ENCODE results near the gene NAV2.
"Not testable (repeated sequence)": the region's sequence is repeated elsewhere in the genome, so short reads cannot be mapped to it uniquely, and the experiment has no call there.

The NAV2 gene

DNA sequence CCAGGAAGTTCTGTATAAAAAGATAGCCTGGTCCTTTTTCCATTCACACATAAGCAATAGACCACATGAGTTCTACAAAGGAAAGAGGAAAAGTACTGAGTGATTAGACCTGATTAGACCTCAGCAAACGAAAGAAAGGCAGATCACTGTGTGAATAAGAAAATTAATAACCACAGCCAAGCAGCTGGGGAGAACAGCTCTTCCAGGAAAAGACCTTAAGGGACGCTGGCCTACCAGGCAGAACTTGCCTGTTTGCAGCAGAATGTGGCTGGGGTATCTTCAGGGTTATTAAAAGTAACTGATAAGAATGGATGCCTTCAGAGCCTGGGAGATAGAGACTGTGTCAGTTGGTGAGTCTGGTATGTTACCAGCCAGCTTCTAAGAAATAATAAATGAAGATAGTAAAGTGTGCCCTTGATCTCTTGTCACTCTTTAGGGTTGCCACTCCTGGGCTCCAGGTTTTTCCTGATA lies 274.7 kb downstream of the NAV2 start:
- DNase-seq: no peak

DNA sequence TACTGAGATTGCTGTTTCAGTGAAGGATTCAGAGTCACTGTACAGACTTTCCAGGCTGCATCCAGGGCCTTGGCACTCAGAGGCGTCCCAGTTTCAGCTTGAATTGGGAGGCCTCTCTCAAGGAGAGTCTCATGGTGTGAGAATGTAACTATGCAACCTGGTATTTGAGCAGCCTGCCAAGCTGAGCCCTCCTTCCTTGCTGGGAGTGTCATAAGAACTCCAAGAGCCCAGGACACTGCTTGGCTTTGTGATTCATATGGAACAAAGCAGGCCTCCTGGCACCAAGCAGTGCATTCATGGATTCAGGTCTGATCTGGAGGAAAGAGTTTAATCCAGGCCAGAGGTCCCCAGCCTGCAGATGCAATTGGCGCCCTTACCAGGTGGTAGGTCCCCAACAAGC lies 276.0 kb downstream of the NAV2 start:
- peak in 33 of 56 donors; percentile 7 to 67 (median 26) for DNase-seq

DNA sequence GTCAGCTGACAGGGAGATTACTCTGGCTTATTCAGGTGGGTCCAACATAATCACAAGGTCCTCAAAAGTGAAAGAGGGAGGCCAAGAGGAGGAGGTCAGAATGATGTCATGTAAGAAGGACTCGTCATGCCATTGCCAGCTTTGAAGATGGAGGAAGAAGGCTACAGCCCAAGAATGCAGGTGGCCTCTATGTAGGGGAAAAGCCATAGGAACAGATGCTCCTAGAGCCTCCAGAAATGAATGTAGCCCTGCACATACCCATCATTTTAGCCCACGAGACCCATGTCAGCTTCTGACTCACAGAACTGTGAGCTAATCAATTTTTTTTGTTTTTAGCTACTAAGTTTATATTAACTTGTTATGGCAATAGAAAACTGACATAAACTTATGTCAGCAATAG lies 276.6 kb downstream of the NAV2 start:
- no peak for DNase-seq

DNA sequence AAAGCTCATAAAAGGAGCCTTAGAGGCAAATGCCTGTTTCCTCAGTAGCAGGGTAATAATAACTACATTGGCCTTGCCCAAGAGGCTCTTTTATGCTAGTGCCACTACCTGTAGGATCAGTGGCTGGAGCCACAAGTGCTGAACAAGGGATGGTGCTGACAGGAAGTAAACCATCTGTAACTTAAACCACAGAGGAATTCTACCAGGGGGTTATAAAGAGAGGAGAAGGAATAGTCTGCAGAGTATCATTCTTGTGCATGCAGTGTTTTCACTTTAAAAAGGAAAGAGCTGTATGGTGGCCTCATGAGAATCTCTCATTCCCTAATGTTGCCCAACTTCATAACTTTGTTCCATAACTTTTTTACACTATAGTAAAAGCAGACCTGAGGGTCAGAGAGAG lies 279.5 kb downstream of the NAV2 start:
- DNase-seq: no peak

DNA sequence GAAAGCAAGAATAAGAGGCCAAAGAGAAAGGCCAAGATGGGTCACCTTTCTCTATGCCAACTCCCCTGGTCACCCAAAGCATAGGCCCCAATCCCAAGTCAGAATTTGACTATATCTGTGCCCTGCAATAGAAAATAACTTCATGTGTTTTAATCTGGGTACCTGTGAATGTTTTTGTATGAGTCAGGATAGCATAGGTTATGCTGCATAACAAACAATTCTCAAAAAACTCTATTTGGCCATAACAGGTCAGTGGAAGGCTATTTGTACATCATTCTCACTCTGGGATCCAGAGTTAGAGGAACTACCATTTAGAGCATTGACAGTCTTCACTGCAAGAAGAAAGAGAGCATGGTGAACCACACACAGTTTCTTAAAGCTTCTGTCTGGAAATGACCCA lies 280.4 kb downstream of the NAV2 start:
- DNase-seq: no peak

DNA sequence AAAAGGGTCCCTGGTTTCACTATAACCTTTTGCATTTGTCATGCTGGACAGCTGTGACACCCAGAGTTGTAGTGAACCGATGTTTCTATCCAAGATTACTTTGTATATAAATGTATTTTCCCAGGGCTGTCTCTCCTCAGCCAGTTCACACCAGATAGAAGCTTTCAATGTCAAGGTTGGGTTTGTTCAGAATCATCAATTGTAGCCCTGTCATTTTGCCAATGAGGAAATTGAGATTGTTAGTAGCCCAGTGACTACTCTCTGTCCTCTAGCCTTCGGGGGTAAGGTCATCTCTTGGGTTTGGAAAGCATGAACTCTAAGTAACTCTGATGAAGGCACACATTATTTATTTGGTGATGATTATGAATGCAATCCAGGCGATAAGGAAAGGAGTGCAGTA lies 282.0 kb downstream of the NAV2 start:
- DNase-seq: no peak

DNA sequence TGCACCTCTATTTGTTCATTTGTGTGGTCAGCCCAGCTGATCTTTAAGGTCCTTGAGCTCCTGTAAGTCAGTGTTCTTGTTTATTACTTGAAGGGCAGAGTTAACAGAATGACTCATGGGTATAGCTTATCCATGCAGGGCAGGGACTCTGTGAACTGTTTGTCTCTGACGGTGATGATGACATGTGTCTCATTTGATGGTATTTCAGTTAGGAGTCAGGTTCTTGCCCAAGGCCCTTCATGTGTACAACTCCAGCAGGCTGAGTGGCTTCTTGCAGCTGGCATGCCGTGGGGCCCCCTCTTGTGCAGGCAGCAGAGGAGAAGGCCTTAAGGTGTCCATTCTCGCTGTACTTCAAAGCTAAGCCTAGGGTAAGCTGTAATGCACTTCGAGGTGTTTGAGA lies 282.5 kb downstream of the NAV2 start:
- DNase-seq: no peak

DNA sequence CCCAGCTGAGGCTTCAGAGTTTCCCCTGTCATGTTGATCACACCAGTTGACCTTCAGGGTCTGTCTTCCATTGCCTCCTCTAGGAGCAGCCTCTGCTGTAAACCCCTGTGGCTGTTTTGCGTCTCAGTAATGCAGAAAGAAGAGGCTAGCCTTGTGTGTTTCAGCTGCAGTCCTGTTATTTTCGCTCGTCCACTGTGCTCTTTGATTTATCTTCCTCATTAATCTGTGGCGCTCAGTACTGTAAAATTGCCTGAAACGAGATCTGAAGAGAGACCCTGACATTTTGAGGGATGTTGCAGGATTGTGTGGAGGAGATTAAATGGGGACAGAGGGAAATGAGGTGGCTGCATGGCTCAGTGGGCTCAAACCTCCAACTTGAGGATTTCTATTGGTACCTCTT lies 283.9 kb downstream of the NAV2 start:
- no peak for DNase-seq

DNA sequence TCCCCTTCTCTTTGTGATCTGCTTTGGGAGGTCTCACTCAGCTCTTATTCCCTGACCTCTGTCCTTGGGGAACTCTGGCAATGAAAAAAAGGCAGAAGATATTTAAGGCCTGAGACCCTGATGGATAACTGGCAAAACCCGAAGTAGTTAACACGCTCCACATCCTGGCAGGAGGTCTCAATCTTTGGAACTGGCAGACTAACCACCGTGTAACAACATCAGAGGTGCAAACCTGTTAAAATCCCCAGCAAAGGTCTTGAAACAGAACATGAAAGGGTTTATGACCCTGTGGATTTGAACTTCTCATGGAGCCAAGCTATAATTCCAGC lies 287.3 kb downstream of the NAV2 start:
- DNase-seq: no peak

DNA sequence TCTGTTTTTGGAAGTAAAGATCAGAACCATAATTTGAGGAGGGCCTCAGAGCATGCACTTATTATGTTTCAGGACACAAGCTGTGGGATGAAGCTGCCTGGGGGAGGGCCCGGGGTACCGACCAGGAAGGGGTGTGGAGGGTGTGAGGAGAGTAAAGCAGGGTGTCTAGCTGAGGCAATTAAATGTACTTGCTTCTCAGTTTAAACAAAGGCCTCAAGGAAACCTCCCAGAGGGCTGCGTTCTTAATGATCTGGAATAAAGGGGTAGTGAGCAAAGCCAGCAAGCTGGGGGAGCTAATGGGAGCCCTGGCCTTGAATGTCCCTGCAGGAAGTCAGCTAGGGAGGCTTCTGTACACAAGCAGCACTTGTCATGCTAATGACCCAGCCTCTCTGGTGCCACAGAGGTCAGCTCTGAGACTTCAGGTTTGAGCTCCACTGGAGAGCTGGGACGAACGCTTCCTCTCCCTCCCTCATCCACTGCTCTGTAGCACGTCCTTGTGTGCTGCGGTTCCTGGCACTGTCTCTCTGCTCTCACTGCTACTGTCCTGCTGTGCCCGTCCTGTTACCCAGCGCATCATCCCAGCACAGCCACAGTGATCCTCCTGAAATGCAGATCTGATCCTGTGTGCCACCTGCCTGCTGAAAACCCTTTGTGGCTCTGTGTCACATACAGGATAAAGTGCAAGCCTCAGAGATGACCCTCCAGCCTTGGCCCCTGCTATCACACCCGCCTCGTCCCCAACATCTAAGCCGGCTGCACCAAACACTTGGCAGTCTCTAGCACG lies 287.9 kb downstream of the NAV2 start:
- peak in 32 of 56 donors; percentile 6 to 69 (median 38) for DNase-seq

DNA sequence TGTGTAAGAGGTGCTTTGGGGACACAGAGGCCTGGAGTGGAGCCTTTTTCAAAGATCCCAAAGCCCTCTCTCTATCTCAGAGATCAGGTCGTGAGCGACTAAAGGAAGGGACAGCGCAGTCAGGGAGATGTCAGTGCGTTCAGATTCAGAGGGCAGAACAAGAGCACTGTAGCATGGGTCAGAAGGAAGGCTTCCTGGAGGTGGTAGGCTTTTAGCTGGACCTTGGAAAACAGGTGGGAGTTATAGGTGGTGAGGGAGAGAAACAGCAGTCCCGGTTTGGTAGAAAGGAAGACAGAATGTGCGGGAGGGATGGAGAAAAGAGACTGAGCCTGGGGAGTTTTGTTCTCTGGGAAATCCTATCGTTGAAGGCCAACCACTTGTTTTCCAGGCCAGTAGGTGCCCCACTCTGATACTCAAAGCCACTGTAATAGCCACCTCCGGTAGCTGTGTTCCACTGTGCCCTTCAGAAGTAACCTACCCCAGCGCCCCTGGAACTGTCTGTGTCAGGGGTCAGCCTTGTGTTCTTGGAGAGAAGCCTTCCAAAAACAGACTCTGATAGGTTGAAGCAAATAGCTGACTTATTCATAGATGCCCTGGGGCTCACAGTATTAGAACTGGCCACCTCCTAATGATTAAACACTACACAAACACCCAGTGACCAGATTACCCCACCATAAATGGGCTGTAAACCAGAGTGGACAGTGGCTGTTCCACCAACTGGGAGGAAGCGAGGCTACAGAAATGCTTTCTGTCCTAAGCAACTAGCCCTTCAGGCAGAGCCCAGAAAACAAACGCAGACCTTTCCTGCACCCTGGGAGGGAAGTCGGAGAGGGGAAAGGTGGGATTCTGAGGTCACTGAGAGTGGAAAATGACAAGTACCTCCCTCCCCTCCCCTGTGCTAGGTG lies 289.9 kb downstream of the NAV2 start:
- DNase-seq: no peak

DNA sequence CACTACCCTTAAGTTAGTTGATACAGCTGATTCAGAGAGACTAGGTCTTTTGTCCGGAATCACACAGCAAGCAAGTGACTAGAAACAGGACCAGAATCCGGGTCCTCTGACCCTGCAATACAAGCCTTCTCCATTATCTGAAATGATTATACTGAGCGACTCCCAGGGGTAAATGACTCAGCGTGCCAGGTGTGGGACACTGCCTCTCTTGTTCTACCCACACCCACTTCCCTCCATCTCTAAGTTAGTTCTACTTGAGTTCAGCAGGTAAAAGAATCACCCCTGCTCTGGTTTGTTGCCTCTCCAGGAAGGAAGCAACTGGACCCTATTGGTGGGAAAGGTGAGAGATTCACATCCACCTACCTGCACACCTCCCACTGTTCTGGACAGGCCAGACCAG lies 290.7 kb downstream of the NAV2 start:
- DNase-seq: peak in 2 of 56 donors; percentile 1 to 24

DNA sequence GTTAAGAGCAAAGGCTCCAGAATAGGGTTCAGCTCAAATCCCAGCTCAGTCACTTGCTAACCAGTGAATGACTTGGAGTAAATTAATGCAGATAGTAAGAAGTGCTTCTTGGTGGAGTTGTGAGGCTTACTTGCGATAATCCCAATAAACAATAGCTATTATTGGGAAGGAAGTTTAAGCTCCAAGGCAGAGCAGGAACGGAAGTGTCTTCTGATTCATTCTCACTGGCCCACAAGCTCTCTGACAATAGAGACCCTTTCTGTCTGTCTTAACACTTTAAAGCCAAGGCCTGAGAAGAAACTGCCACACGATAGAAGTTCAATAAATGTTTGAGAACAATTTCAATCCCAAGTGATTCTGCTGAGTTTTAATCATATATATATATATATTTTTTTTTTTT lies 292.2 kb downstream of the NAV2 start:
- no peak for DNase-seq

DNA sequence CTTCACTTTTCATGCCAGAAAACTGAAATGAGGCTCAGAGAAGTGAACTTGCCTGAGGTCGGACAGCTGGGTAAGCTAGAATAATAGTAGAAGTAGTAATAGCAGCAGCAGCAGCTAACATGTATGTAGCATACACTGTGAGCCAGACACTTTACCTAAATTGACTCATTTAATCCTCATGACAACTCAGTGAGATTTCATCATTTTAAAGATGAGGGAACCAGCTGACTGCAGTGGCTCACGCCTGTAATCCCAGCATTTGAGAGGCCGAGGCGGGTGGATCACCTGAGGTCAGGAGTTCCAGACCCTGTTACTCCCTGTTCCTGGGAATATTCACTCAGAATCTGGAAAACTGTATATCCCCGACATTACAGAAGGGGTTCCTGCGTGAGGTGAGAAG lies 293.1 kb downstream of the NAV2 start:
- no peak for DNase-seq

DNA sequence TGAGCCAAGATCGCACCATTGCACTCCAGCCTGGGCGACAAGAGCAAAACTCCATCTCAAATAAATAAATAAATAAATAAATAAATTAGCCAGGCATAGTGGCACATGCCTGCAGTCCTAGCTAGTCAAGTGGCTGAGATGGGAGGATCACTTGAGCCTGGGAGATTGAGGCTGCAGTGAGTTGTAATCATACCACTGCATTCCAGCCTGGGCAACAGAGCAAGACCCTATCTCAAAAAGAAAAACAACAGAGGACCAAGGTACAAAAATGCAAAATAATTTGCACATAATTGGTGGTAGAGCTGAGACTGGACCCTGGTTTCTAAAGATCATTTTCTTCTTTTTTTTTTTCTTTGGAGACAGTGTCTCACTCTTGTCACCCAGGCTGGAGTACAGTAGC lies 294.0 kb downstream of the NAV2 start:
- not testable (repeated sequence) for DNase-seq

DNA sequence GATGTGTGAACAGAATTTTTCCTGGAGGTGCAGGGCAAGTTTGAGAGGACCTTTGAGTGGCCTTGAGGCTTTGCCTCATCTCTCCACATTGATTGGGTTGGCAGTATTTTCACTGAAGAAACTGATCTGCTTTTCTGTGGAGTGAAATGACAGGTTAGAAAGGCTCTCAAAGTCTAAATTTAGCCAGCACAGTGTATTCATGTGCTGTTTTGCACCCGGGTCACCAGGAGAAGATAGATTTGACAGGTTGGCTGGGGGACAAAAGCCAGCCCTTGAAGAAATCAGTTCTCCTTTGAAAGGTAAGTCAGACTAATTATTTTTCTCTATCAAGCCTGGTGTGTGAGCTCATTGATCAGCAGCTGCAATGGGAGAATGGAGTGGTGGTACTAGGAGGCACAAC lies 294.7 kb downstream of the NAV2 start:
- DNase-seq: no peak

DNA sequence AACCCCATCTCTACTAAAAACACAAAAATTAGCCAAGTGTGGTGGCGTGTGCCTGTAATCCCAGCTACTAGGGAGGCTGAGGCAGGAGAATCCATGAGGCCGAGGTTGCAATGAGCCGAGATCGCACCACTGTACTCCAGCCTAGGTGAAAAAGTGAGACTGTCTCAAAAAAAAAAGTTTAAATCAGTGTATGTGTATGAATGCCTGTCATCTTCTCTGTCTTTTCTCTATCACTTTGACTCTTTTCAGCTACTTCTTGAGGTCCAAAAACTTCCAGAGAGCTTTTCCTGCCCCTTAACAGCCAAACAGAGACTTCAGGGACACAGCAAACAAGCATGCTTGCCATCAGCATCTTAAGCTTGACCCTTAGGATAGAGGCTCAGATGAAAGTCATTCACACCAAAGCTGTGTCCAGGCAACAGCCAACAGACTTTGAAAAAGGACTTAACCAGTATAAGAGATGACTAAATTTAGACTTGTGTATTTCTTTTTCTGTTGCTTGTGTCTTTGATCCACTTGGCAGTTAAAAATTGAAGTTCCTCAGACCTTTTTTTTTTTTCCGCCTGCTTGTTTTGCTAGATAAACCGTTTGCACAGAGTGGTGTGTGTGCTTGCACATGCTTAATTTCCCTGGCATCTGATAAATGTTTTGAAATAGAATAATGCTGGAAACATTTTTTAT lies 295.7 kb downstream of the NAV2 start:
- no peak for DNase-seq

DNA sequence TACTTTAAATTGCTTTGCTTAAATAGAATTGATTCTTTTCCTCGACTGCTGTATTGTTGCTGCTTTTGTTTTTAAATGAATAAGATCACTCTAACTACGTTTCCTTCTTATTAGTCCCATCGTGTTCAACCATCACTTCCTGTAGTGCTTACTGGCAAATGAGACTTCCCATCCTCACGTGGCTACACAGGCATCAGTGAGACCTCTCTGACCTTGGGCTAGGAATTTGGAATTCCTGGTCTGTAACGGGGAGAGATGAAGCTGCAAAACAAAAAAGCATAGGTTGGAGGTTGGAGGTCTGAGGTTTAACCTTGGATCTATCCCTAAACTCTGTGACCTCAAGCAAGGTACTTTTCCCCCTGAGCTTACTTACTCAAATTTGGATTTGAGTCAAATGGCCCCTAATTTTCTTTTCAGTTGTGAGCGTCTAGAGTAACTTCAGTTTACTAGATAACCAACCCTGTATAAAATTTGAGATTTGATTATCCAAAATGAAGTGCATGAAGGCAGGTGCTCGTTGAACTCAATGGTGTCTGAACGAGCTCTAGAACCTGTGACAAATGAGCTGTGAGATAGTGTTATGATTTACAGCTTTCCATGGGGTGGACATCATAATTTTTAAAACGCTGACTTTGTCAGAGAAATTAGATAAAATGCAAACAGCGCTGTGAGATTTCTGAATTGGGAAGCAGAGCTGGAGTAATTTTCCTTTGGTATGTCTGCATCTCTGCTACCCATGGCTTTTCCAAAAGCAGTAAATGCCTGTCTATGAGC lies 296.4 kb downstream of the NAV2 start:
- no peak for DNase-seq

DNA sequence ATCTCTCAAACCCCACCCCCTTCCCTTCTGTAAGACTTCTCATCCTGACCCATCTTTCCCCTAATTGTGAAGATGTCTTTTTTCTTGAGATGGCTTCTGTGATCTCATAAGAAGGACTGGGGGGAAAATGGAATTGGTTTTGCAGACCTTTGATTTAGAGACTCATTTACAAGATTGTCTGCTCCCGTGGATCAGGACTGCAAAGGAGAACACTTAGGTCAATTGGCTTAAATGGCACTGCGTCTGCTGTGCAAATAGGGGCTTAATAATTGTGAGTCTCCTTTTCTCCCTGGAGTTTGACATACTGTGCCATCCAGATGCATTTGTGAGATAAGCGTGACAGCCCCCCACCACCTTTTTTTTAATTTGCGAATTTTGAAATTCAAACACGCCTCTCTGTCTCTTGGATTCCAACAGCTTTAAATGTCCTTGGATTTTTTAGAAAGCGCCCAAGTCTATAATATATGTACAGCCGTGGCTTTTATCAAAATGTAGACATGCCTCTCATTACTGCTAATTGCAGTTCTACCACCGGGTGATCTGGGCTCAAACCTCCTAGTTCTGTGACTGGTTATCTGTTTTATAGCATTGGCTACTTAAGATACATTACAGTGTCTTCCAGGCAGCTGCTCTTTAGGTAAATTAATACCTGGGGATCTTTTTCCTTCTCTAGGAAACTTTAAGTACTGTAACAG lies 297.7 kb downstream of the NAV2 start:
- DNase-seq: no peak

DNA sequence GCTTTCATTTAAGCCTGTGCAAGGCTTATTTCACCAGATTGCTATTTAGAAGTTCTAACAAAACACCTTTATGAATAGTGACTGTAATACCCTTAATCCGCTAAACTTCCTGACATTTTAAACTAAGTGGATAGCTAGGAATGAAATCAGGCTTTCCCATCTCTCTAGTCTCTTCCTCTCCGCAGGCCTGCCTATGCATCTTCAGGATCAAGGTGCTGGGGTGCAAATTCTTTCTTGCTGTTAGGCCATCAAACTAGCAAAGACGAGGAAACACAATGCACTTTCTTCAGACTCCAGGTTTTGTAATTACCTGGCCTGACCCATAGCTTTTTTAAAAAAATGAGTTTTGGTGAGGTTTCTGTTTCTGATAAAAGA lies 298.2 kb downstream of the NAV2 start:
- no peak for DNase-seq

All from nucleus accumbens (tissue), 56 donors.